Gastroesophageal sphincter (tissue), 4 donors: ENCODE data around the gene SOX15. TPM values are rescaled to one million over a fixed set of nuclear protein-coding genes. Genes with fewer than 3 reads are reported as not detected.

ENCODE experiments used
- ATAC-seq: fragments of 150-250 bp; one replicate; pipeline ENCODE4 v1.9.1; 2016; ENCODE audit warnings: mild to moderate bottlenecking, moderate library complexity
- H3K27ac ChIP-seq, 4 donors: fragments of 200-600 bp; sonication (generic) in 3 of 4; 1 replicate in 3 of 4; 2 replicates in 1 of 4; pipeline ENCODE4 v1.5.1; 2016 to 2019
- H3K27me3 ChIP-seq: fragments of 200-600 bp; sonication (generic); one replicate; pipeline ENCODE4 v1.5.1; 2019
- H3K36me3 ChIP-seq, 2 donors: fragments of 200-600 bp; sonication (generic); one replicate each; pipeline ENCODE4 v1.5.1; 2019; ENCODE audit warnings: control low read depth in 1 of 2
- H3K4me1 ChIP-seq, 3 donors: fragments of 200-600 bp; sonication (generic); 1 replicate in 2 of 3; 2 replicates in 1 of 3; pipeline ENCODE4 v1.5.1; 2016 to 2019; ENCODE audit warnings: control low read depth in 2 of 3
- H3K4me3 ChIP-seq, 2 donors: fragments of 200-600 bp; sonication (generic); one replicate each; pipeline ENCODE4 v1.5.1; 2019; ENCODE audit warnings: mild to moderate bottlenecking in 1 of 2, moderate library complexity in 1 of 2
- H3K9me3 ChIP-seq, 3 donors: fragments of 200-600 bp; sonication (generic); one replicate each; pipeline ENCODE4 v1.5.1; 2017 to 2019; ENCODE audit warnings: control low read depth in 2 of 3
- EP300 ChIP-seq: sonication (generic); formaldehyde crosslinking; IDR thresholded peaks from one replicate; pipeline ENCODE4 v1.6.1; 2017; ENCODE audit warnings: antibody characterized with exemption, mild to moderate bottlenecking
- POLR2A ChIP-seq, 2 donors: fragments of 450-650 bp; IDR thresholded peaks; one replicate each; pipeline ENCODE4 v1.6.1; 2017; ENCODE audit warnings: antibody characterized with exemption in 2 of 2, mild to moderate bottlenecking in 2 of 2, moderate library complexity in 1 of 2
- POLR2AphosphoS5 ChIP-seq: sonication (generic); formaldehyde crosslinking; IDR thresholded peaks from one replicate; pipeline ENCODE4 v1.6.1; 2017; ENCODE audit warnings: antibody characterized with exemption
- WGBS, 2 donors: methylation state at CpG; one replicate each; pipeline ENCODE4 v1.1.5; 2018; ENCODE audit warnings: low coverage in 1 of 2; 5-methylcytosine and 5-hydroxymethylcytosine counted together
- total RNA-seq, 4 donors: library from RNA; depleted of rRNA; stranded (reverse); fragments of >200 nt; gene quantifications; one replicate each; pipeline ENCODE4 v1.1.0, GENCODE V29; 2016
- TF ChIP-seq, protein P1 (sequence below), 4 experiments: fragments of 200-600 bp in 2 of 4; fragments of 450-650 bp in 2 of 4; sonication (generic) in 1 of 4; IDR thresholded peaks; one replicate each; pipeline ENCODE4 v1.5.1; 2017 to 2019; ENCODE audit warnings: antibody characterized with exemption in 4 of 4, mild to moderate bottlenecking in 2 of 4, moderate library complexity in 2 of 4

SOX15 gene
- total RNA-seq, 4 donors from 2014 or later = 5.1 to 9.0 (median 5.9) TPM

DNA sequence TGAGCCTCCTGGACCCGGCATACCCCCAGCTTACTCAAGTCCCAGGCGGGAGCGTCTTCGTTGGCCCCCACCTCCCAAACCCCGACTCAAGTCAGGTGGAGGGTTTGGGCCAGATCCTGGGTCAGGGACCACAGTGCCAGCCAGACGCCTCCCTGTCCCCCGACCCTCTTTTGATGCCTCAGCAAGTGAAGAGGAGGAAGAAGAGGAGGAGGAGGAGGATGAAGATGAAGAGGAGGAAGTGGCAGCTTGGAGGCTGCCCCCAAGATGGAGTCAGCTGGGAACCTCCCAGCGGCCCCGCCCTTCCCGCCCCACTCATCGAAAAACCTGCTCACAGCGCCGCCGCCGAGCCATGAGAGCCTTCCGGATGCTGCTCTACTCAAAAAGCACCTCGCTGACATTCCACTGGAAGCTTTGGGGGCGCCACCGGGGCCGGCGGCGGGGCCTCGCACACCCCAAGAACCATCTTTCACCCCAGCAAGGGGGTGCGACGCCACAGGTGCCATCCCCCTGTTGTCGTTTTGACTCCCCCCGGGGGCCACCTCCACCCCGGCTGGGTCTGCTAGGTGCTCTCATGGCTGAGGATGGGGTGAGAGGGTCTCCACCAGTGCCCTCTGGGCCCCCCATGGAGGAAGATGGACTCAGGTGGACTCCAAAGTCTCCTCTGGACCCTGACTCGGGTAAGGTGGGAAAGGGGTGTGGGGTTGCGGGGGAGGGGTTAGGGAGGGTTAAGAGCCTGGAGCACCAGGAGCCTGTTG, 26.6 kb downstream of the SOX15 start:
- Histone ChIP-seq H3K27me3 (no peaks in the 10 kb centered on the region), H3K27ac (no peak overlapping the region), H3K36me3 (peaks cover 0 to 52% of the 10 kb centered on the region in 2 donors), H3K9me3 (no peaks in the 10 kb centered on the region), H3K4me1 (peaks cover 2 to 59% (median 38%) of the 10 kb centered on the region in 3 donors), H3K4me3 (peak overlapping the region in 1 of 2 donors; percentile 84)
- 65 to 100% methylated on average over 1 to 4 of the region's 30 CpGs for WGBS, 2 donors
- TF ChIP-seq, protein P1, sequence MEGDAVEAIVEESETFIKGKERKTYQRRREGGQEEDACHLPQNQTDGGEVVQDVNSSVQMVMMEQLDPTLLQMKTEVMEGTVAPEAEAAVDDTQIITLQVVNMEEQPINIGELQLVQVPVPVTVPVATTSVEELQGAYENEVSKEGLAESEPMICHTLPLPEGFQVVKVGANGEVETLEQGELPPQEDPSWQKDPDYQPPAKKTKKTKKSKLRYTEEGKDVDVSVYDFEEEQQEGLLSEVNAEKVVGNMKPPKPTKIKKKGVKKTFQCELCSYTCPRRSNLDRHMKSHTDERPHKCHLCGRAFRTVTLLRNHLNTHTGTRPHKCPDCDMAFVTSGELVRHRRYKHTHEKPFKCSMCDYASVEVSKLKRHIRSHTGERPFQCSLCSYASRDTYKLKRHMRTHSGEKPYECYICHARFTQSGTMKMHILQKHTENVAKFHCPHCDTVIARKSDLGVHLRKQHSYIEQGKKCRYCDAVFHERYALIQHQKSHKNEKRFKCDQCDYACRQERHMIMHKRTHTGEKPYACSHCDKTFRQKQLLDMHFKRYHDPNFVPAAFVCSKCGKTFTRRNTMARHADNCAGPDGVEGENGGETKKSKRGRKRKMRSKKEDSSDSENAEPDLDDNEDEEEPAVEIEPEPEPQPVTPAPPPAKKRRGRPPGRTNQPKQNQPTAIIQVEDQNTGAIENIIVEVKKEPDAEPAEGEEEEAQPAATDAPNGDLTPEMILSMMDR (IDR thresholded peaks at IDR 0.05) = no peak
- TF ChIP-seq POLR2AphosphoS5 (no peak), EP300 (no peak), POLR2A (IDR thresholded peaks at IDR 0.05) (no peak)
- no peak for ATAC-seq

GRCh38 chr17:7562208-7562605, 27.7 kb downstream of the SOX15 start:
- TF ChIP-seq POLR2A (IDR thresholded peaks at IDR 0.05) (no peak), POLR2AphosphoS5 (no peak), EP300 (no peak)
- TF ChIP-seq, protein P1 (IDR thresholded peaks at IDR 0.05) = no peak
- Histone ChIP-seq H3K9me3 (no peaks in the 10 kb centered on the region), H3K36me3 (peaks cover 0 to 45% of the 10 kb centered on the region in 2 donors), H3K4me1 (peaks cover 2 to 70% (median 48%) of the 10 kb centered on the region in 3 donors), H3K27ac (peak overlapping the region; percentile 82 to 96 (median 93)), H3K4me3 (peak overlapping the region; percentile 65 to 84), H3K27me3 (no peaks in the 10 kb centered on the region)
- 0 to 20% methylated on average over 1 of the region's 28 CpGs for WGBS, 2 donors
- no peak for ATAC-seq

DNA sequence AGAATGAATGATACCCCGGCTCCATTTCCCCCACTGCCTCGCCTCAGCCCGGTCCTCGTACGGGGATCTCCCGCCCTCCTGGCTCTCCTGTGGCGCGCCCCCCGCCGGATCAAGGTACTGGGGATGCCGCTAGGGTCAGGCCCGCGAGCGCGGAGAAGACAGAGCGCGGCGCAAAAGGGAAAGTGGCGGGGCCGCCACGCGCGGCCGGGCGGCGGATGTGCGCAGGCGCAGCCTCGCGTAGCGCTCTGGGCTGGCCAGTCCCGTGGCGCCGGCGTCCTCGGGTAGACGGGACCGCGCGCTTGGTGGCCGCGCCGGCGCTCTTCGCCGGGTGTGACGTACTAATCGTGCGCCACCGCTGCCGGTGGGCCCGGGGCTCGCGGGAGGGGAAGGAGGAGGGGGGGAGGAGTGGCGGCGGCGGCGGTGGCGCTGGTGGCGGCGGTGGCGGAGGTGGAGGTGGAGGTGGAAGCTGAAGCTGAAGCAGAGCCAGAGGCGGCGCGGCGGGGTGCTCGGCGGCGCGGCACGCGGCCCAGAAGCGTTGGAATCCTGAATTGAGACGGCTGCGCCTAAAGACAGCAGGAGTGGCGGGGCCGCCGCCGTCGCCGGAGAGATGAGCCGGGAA, 28.2 kb downstream of the SOX15 start, which contains the start of gene SENP3:
Gene SENP3, plus strand, starts transcription at position 331 of the 619 bp plus-strand sequence. CDS start 1,158 bp downstream, outside the sequence.
- peak; percentile 82 for ATAC-seq
- H3K4me1 ChIP-seq = peaks cover 2 to 75% (median 50%) of the 10 kb centered on the region in 3 donors
- no peaks in the 10 kb centered on the region for H3K27me3 ChIP-seq
- TF ChIP-seq POLR2AphosphoS5 (no peak), POLR2A (IDR thresholded peaks at IDR 0.05) (peak; percentile 63 to 68)
- TF ChIP-seq, protein P1 (IDR thresholded peaks at IDR 0.05) = no peak
- H3K4me3 ChIP-seq = peak within 1 kb of the TSS; percentile 65 to 84
- peak within 1 kb of the TSS; percentile 82 to 96 (median 93) for H3K27ac ChIP-seq
- WGBS, 2 donors = 1% methylated on average over 17 to 21 of the region's 82 CpGs
- H3K36me3 ChIP-seq = peaks cover 0 to 45% of the 10 kb centered on the region in 2 donors
- H3K9me3 ChIP-seq = no peaks in the 10 kb centered on the region

GRCh38 chr17:7561028-7561575, 28.8 kb downstream of the SOX15 start:
- no peaks in the 10 kb centered on the region for H3K27me3 ChIP-seq
- peaks cover 2 to 78% (median 50%) of the 10 kb centered on the region in 3 donors for H3K4me1 ChIP-seq
- WGBS, 2 donors = 0 to 2% methylated on average over 7 to 10 of the region's 32 CpGs
- peak overlapping the region; percentile 82 to 96 (median 93) for H3K27ac ChIP-seq
- TF ChIP-seq POLR2A (IDR thresholded peaks at IDR 0.05) (no peak), POLR2AphosphoS5 (peak; percentile 60), EP300 (no peak)
- TF ChIP-seq, protein P1 (IDR thresholded peaks at IDR 0.05) = peak in 3 of 4 experiments; percentile 90 to 95 (median 94)
- H3K4me3 ChIP-seq = peak overlapping the region; percentile 65 to 84
- peaks cover 0 to 39% of the 10 kb centered on the region in 2 donors for H3K36me3 ChIP-seq
- no peaks in the 10 kb centered on the region for H3K9me3 ChIP-seq
- peak; percentile 74 for ATAC-seq
